GM18517 (cell line): ENCODE measurements around the gene C10orf88.

Experiments used
- ATAC-seq: cut with Tn5 transposase; IDR thresholded peaks from one replicate; pipeline ENCODE4 v1.9.1; 2021; ENCODE audit warnings: mild to moderate bottlenecking, moderate library complexity; ENCODE audit not compliant: unreplicated experiment

The C10orf88 gene, protein sequence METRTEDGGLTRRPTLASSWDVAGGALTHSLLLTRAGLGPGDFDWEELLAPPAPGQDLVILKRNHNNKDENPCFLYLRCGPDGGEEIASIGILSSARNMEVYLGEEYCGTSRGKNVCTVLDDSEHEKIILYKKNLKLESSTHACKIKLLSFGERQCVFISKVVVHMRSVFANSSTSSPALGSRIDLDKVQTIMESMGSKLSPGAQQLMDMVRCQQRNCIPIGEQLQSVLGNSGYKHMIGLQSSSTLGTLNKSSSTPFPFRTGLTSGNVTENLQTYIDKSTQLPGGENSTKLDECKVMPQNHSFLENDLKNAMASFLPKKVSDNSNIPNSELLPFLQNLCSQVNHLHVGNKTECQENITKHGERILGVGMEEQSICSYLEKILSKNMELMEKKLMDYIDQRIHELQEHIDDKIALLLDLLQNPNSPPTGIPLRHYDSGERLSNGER

DNA sequence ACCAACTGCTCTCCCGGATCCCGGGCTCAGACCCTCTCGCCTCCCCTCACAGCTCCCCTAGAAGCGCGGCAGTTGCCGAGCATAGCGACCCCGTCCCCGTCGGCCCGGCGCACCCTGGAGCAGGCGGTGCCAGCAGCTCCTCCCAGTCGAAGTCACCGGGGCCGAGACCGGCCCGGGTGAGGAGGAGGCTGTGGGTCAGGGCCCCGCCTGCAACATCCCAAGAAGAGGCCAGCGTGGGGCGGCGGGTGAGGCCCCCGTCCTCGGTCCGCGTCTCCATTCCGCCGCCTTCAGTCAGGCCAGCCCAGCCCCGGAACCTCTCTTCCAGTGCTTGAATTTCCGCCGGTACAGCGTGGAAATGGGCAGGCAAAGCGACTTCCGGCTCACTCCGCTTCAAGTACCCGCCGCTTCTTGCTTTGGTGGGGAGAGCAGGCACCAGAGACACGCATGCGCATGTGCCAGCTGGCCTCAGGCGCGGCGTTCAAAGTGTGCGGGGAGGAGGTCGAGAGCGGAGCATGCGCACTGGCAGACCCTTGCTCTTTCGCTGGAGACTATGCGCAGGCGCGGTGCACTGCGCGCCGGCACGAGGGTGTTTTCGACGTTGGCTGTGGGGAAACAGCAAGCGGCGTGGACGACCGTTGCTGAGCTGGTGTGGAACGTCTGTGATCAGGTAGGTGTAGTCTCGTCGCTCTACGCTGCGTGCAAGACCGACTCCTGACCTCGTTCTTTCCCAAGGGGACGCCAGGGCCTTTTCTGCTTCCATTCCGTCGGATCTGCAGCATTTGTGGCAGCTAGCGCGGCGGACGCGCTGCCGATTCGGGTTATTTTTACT, at the start of gene C10orf88:
C10orf88 (minus strand) TSS at position 326 of the 829 bp plus-strand sequence; CDS start at position 277, 49 bp downstream.
- peak; percentile 94 for ATAC-seq

- ATAC-seq: no peak
Observed at GRCh38 chr10:123001370-123001769, 47.3 kb upstream of the C10orf88 start.

DNA sequence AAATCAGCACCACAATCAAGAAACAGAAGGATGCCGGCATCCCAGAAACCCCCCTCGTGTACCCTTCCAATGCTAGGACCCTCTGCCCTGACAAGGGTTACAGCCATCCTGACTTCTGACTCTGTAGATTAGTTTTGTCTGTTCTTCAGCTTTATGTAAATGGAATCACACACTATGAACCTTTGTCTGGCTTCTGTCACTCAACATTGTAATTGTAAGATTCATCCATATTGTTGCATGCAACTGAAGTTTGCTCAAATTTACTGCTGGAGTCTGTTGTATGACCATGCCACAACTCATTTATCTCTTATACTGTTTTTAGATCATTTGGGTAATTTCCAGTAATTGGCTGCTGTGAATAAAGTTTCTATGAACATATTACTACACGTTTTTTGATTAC, 46.1 kb upstream of the C10orf88 start:
- no peak for ATAC-seq

- no peak for ATAC-seq
Observed at GRCh38 chr10:122999347-122999746, 45.3 kb upstream of the C10orf88 start.

GRCh38 chr10:122998934-122999333, 44.9 kb upstream of the C10orf88 start:
- no peak for ATAC-seq

DNA sequence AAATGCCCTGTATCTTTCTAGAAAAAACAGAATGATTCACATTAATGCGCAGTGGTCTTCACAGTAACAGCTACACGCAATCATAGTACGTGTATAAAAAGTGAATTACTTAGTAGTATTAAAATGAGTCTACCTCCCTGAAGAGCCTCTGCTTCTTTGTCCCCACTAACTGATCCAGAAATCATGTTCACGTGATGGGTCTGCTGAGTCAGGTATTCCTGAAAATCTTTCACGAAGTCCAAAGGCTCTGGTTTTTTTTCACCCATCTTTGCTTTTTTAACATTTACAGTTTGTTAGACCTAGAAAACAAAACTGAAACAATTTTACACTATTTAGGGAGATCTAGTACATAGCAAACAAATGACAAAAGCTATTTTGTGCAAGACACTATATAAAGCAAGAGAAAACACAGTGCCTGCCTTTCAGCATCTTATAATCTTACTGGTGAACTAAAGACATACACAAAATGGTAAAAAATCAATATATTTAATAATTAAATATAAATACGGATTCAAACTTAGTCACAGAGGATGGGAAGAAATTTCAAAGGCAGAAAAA, 44.4 kb upstream of the C10orf88 start:
- ATAC-seq: no peak

DNA sequence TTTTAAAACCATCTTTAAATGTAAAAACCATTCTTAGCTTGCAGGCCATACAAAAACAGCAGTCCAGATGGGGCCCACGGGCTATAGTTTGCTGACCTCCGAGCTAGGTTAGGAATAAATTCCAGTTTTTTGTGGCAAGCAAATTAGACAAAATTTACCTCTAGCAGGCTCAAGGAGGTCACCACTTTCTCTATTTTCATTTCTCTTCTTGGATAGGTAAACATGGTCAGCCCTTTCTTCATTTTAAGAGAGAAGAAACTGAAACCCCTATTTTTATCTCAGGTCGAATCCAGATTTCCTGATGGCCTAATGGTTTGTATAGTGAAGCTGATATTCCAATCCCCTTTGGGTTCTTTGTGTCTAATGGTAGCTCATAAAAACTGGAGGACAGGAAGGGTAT, 43.8 kb upstream of the C10orf88 start:
- ATAC-seq: no peak

GRCh38 chr10:122995936-122996335, 41.9 kb upstream of the C10orf88 start:
- ATAC-seq: no peak

DNA sequence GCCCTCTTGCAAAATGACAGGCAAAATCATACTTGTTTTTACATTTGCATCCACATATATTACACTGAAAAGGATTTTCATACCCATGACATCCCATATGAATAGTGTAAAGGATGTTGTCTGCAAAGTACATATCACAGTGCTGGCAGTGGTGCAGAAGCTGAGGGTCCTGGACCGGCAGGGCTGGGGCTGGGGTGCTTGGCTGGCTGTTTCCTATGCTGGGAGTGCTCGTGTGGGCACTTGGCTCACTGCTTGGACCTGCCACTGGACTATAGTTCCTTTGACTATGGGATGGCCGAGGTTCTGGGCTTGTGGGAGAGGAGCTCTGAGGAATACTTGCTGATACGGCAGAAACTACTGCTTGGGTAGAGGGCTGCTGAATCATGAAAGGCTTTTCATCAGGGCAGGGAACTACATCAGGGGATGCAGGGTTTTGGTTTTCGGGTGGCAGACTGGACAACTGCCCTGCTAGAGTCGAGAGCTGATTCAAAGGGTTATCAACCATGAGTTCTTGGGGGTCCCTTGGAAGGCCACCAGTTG, 39.8 kb upstream of the C10orf88 start:
- no peak for ATAC-seq

DNA sequence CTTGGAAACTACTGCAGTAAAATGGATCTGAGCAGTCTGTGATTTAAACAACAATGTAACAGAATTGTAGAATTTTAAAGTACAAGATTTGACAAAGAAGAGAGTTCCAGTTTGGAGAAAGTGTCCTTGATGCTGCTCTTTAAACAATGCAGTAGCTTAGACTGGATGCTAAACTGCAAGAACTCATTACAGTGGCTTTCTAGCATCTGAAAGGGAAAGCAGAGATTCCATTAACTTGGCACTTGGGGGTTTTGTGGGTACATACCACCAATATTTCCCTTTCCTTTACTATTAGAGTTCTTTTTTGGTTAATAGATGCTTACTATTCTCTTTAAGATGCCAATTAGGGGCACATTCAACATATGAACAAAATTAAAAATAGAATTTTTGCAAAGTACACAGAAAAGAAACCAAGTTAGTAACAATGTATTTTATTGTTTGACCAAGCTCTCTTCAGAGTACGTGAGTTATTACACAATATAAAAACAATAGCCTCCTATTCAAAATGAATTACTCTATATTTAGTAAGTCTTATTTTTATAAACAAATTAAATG, 38.1 kb upstream of the C10orf88 start:
- no peak for ATAC-seq

- no peak for ATAC-seq
Observed at GRCh38 chr10:122990278-122990677, 36.3 kb upstream of the C10orf88 start.

DNA sequence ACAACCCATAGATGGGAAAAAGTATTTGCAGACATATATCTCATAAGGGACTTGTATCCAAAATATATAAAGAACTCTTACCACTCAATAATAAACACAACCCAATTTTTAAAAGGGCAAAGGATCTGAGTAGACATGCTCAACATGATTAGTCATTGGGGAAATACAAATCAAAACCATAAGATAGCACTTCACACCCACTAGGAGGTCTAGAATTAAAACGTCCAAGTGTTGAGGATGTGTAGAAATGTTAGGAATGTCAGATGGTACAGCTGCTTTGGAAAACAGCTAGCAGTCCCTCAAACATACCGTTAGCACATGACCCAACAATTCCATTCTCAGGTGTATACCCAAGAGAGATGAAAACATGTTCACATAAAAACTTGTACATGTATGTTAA, 34.5 kb upstream of the C10orf88 start:
- no peak for ATAC-seq

GRCh38 chr10:122986335-122986734, 32.3 kb upstream of the C10orf88 start:
- no peak for ATAC-seq

DNA sequence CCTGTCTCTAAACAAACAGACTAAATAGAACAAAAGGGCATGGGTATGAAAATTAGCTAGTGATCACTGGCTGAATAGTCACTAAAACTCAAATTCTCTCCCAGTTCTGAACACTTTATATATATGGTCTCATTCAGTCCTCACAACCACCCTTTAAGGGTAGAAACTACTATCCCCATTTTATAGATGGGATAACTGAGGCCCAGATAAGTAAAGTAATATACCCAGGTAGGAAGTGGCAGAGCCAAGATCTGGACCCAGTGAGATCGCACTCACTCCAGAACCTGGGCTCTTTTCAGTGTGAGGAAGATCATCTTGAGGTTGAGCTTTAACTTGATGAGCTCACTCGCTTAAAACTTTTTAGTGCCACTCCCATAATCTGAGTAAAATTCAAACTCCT, 30.7 kb upstream of the C10orf88 start:
- no peak for ATAC-seq

- no peak for ATAC-seq
Observed at GRCh38 chr10:122983898-122984297, 29.9 kb upstream of the C10orf88 start.

DNA sequence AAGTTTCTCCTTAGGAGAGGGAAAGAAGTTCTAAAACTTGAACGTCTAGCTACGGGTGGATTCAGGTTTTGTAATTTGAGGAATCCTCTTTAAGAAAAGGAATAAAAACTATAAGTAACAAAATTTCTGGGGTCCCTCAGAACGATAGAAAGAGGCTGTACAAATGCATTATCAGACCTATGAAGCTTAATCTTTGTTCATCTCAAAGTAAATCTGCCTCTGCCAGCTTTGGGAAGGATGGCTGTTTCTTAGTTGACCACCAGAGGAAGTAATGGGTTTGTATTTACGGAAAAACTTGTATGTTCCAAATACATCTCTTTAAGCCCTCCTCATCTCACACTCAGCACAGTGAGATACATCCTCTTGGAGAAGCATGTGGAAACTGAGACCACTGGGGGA, 27.0 kb upstream of the C10orf88 start:
- no peak for ATAC-seq

DNA sequence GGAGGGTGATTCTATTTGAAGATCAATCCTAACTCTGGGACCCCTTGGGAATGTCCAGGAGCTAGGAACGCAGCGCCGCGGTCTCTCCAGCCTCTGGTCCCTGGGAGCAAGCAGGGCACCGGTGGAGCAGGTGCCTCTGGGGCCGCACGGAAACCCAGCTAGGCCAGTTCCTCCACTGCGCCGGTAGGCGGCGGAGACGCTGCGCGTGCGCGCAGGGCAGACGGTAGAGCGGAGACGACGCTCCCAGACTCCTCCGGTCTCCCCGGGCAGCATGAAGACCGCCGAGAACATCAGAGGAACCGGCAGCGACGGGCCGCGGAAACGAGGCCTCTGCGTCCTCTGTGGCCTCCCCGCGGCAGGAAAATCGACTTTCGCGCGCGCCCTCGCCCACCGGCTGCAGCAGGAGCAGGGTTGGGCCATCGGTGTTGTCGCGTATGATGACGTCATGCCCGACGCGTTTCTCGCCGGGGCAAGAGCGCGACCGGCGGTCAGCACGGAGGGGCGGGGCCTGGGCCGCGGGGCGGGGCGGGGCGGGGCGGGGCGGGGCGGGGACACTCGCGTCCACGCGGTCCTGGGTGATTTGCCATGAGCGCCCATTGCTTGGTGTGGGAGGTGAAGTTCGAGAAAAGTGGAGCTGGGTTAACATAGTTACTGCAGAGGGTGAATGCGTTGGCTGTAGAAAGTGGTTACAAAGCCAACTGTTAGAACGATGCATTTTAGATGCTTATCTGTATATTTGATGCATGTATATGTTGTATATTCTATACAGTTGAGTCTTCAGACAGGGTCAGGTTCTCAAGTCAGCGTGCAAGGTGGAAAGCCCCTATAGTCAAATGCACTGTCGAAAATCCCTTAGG, 26.4 kb upstream of the C10orf88 start, which contains the start of gene PSTK:
PSTK (plus strand) TSS at position 193 of the 857 bp plus-strand sequence; CDS start at position 272, 79 bp downstream.
- ATAC-seq: peak; percentile 88

- ATAC-seq: no peak
Observed at GRCh38 chr10:122974543-122975064, 20.6 kb upstream of the C10orf88 start.

DNA sequence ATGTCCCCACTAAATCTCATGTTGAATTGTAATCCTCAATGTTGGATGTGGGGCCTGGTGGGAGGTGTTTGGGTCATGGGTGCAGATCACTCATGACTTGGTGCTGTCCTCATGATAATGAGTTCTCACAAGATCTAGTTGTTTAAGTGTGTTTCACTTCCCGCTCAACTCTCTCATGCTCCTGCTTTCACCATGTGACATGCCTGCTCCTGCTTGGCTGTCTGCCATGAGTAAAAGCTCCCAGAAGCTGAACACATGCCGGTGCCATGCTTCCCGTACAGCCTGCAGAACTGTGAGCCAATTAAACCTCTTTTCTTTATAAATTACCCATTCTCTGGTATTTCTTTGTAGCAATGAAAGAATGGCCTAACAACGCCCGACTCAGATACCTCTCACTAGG, 20.0 kb upstream of the C10orf88 start:
- no peak for ATAC-seq

- ATAC-seq: no peak
Observed at GRCh38 chr10:122968698-122969097, 14.7 kb upstream of the C10orf88 start.
